ENCODE data around the gene B3GNT8. TPM values are rescaled to one million over a fixed set of nuclear protein-coding genes. Genes with fewer than 3 reads are reported as not detected.
A peak's percentile ranks its signal among the peaks of the same experiment; 100 is the strongest.

B3GNT8 gene
- total and polyA plus RNA-seq, 2 of the 4 experiments (the other 2 are of a cell fraction) = 0.36 TPM

- CTCF ChIA-PET = no interaction called here
- Histone ChIP-seq H2AFZ (replicated peaks; ENCODE audit: low read length, poor library complexity) (peak within 1 kb of the TSS; percentile 99), H4K91ac (ENCODE audit: insufficient read depth, low read depth, low read length) (peak within 1 kb of the TSS; percentile 87), H4K8ac (ENCODE audit: low read depth in 2 of 2, low read length in 2 of 2) (peak within 1 kb of the TSS; percentile 59 to 74), H2BK5ac (ENCODE audit: low read depth, low read length, poor library complexity, severe bottlenecking) (peak within 1 kb of the TSS; percentile 93), H2AK9ac (replicated peaks; ENCODE audit: low read depth, low read length, poor library complexity) (peak within 1 kb of the TSS; percentile 94), H3K4me2 (ENCODE audit: low read depth, low read length) (peak within 1 kb of the TSS; percentile 94), H4K5ac (ENCODE audit: low read depth, low read length) (peak within 1 kb of the TSS; percentile 71), H2BK20ac (ENCODE audit: low read depth, low read length) (0 out of 2 replicates have a peak within 1 kb of the TSS, but pooled peaks have one; percentile 35), H2BK15ac (ENCODE audit: low read depth, low read length) (peak within 1 kb of the TSS; percentile 84; the same call in 1 of the 3 replicates), H3K79me1 (ENCODE audit: low read depth in 1 of 2, low read length in 2 of 2) (peaks cover 18 to 28% of the 10 kb centered on the region in 2 experiments), H2BK120ac (ENCODE audit: low read depth, low read length) (peak within 1 kb of the TSS; percentile 75; the same call in 1 of the 2 replicates), H3K18ac (ENCODE audit: low read depth, low read length) (peak within 1 kb of the TSS; percentile 44; the same call in 1 of the 2 replicates), H3K27ac (ENCODE audit: insufficient read depth, low read length) (peak within 1 kb of the TSS; percentile 70), H2AK5ac (ENCODE audit: low read depth, low read length) (no peak within 1 kb of the TSS; the same call in 1 of the 2 replicates), H3K4me3 (ENCODE audit: insufficient read depth, low read depth, low read length) (peak within 1 kb of the TSS; percentile 79), H3K9me1 (ENCODE audit: insufficient read depth, low read length) (peaks cover 9% of the 10 kb centered on the region; the same call in 1 of the 2 replicates), H3K23ac (ENCODE audit: low read depth, low read length) (no peak within 1 kb of the TSS; the same call in 1 of the 2 replicates), H3K14ac (replicated peaks; ENCODE audit: low read depth, low read length) (peak within 1 kb of the TSS; percentile 77), H3K56ac (ENCODE audit: extremely low read depth, insufficient read depth, low read length) (peak within 1 kb of the TSS; percentile 91), H3K4ac (ENCODE audit: low read depth, low read length) (peak within 1 kb of the TSS; percentile 66), H3K9me3 (ENCODE audit: control insufficient read depth, insufficient read depth, low read length) (no peaks in the 10 kb centered on the region), H3K9ac (ENCODE audit: low read depth, low read length) (peak within 1 kb of the TSS; percentile 81), H4K20me1 (ENCODE audit: insufficient read depth, low read length) (no peaks in the 10 kb centered on the region), H3K4me1 (ENCODE audit: control insufficient read depth, insufficient read depth, low read length) (peaks cover 4% of the 10 kb centered on the region; the same call in 1 of the 2 replicates), H3K27me3 (ENCODE audit: control insufficient read depth, insufficient read depth, low read length) (no peaks in the 10 kb centered on the region), H3K36me3 (ENCODE audit: control insufficient read depth, insufficient read depth, low read length) (no peaks in the 10 kb centered on the region)
- ATAC-seq (ENCODE audit: low read depth) (peak; percentile 99), DNase-seq (peak; percentile 100)
- intact Hi-C loops (cut with micrococcal nuclease) = loop anchor here (1.0 to 5.0 kb wide), 2 partner anchors 23 to 45 kb away; partner anchors contain the start of gene TGFB1
- POLR2A ChIA-PET (ENCODE audit: unreplicated experiment) = interaction anchor here (0.6 kb wide), 1 partner anchor 175 kb away, joined by 6 read pairs; no protein-coding TSS in a partner anchor
- in situ Hi-C loops (cut with MboI; ENCODE audit: low sequenced_read_pairs) = no loop called here
- dilution Hi-C loops (cut with HindIII; ENCODE audit: low sequenced_read_pairs, unreplicated experiment) = no loop called here
- BruUV-seq (replicated peaks) = no TSS peak
- WGBS, 2 experiments (ENCODE audit: extremely low coverage in 2 of 2, insufficient read length in 1 of 2) = 0% methylated on average over 33 of the region's 50 CpGs; no CpG with 5 or more reads in 1 of the 2 experiments
- TF ChIP-seq FOS (IDR thresholded peaks at IDR 0.05; ENCODE audit: low read depth, low read length) (no peak), NFE2L2 (IDR thresholded peaks at IDR 0.05; ENCODE audit: low read depth, low read length) (no peak), MXI1 (IDR thresholded peaks at IDR 0.05; ENCODE audit: borderline replicate concordance, low read depth, low read length) (peak; percentile 100), POLR2A (IDR thresholded peaks at IDR 0.05; ENCODE audit: low read depth, low read length) (0 out of 2 replicates have a peak, but pooled peaks have one; percentile 43), BHLHE40 (IDR thresholded peaks at IDR 0.05; ENCODE audit: low read depth, low read length) (peak; percentile 92), CHD1 (IDR thresholded peaks at IDR 0.05; ENCODE audit: low read depth, low read length) (no peak), RFX5 (IDR thresholded peaks at IDR 0.05; ENCODE audit: low read depth, low read length) (no peak), ELK1 (IDR thresholded peaks at IDR 0.05; ENCODE audit: borderline replicate concordance, low read depth, low read length) (no peak), MAZ (IDR thresholded peaks at IDR 0.05; ENCODE audit: borderline replicate concordance, low read depth, low read length) (peak; percentile 50; the same call in 1 of the 2 replicates), RCOR1 (IDR thresholded peaks at IDR 0.05; ENCODE audit: insufficient replicate concordance, low read length) (no peak), CTCF (conservative IDR thresholded peaks at IDR 0.05; ENCODE audit: low read depth, low read length) (no peak)
- TF ChIP-seq, protein P1, sequence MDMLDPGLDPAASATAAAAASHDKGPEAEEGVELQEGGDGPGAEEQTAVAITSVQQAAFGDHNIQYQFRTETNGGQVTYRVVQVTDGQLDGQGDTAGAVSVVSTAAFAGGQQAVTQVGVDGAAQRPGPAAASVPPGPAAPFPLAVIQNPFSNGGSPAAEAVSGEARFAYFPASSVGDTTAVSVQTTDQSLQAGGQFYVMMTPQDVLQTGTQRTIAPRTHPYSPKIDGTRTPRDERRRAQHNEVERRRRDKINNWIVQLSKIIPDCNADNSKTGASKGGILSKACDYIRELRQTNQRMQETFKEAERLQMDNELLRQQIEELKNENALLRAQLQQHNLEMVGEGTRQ (IDR thresholded peaks at IDR 0.05; ENCODE audit: low read depth, low read length) = peak; percentile 93
Observed at GRCh38 chr19:41397086-41398049, 29.8 kb downstream of the B3GNT8 start, which contains the start of the genes BCKDHA and EXOSC5. BCKDHA (plus strand) TSS chr19:41397818; CDS start chr19:41397828, 10 bp downstream. EXOSC5 (minus strand) TSS chr19:41397359; CDS start chr19:41397328, 31 bp downstream.
